Measurements from ENCODE around the gene TSSK6.
A peak's percentile ranks its signal among the peaks of the same experiment; 100 is the strongest.

The TSSK6 gene

GRCh38 chr19:19539698-19540063 lies 24.3 kb upstream of the TSSK6 start:
- H3K9me3 Mint-ChIP-seq: no peaks in the 10 kb centered on the region
- no peak for DNase-seq
- peaks cover 19% of the 10 kb centered on the region for H3K27me3 Mint-ChIP-seq
- H3K36me3 Mint-ChIP-seq (ENCODE audit: low read depth): no peaks in the 10 kb centered on the region
- no peak overlapping the region for H3K4me3 Mint-ChIP-seq
- no peak for ATAC-seq
- peaks cover 27% of the 10 kb centered on the region for H3K4me1 Mint-ChIP-seq
- no peak overlapping the region for H3K27ac Mint-ChIP-seq

GRCh38 chr19:19538785-19539166 lies 23.4 kb upstream of the TSSK6 start:
- H3K9me3 Mint-ChIP-seq: no peaks in the 10 kb centered on the region
- H3K27ac Mint-ChIP-seq: no peak overlapping the region
- peaks cover 5% of the 10 kb centered on the region for H3K36me3 Mint-ChIP-seq (ENCODE audit: low read depth)
- peaks cover 27% of the 10 kb centered on the region for H3K4me1 Mint-ChIP-seq
- DNase-seq (no peak), ATAC-seq (no peak)
- H3K27me3 Mint-ChIP-seq: peaks cover 19% of the 10 kb centered on the region
- no peak overlapping the region for H3K4me3 Mint-ChIP-seq

- Mint-ChIP-seq H3K27ac (no peak within 1 kb of the TSS), H3K36me3 (ENCODE audit: low read depth) (peaks cover 5% of the 10 kb centered on the region), H3K4me3 (no peak within 1 kb of the TSS), H3K9me3 (no peaks in the 10 kb centered on the region), H3K27me3 (peaks cover 19% of the 10 kb centered on the region), H3K4me1 (peaks cover 27% of the 10 kb centered on the region)
- ATAC-seq (no peak), DNase-seq (peak; percentile 61)
Measured at GRCh38 chr19:19538061-19538784, 22.9 kb upstream of the TSSK6 start, which contains the start of gene CILP2. CILP2 (plus strand) TSS chr19:19538265; CDS start chr19:19538350, 85 bp downstream.

- H3K27me3 Mint-ChIP-seq: peaks cover 19% of the 10 kb centered on the region
- ATAC-seq (no peak), DNase-seq (no peak)
- H3K9me3 Mint-ChIP-seq: no peaks in the 10 kb centered on the region
- H3K36me3 Mint-ChIP-seq (ENCODE audit: low read depth): peaks cover 5% of the 10 kb centered on the region
- H3K27ac Mint-ChIP-seq: no peak overlapping the region
- no peak overlapping the region for H3K4me3 Mint-ChIP-seq
- H3K4me1 Mint-ChIP-seq: peaks cover 29% of the 10 kb centered on the region
Measured at GRCh38 chr19:19537075-19538048, 22.0 kb upstream of the TSSK6 start.

GRCh38 chr19:19535311-19536191 lies 20.2 kb upstream of the TSSK6 start:
- Mint-ChIP-seq H3K4me3 (no peak overlapping the region), H3K9me3 (no peaks in the 10 kb centered on the region), H3K36me3 (ENCODE audit: low read depth) (peaks cover 8% of the 10 kb centered on the region), H3K27me3 (peaks cover 14% of the 10 kb centered on the region), H3K27ac (no peak overlapping the region), H3K4me1 (peaks cover 23% of the 10 kb centered on the region)
- ATAC-seq (no peak), DNase-seq (no peak)

GRCh38 chr19:19534556-19535265 lies 19.4 kb upstream of the TSSK6 start:
- peaks cover 13% of the 10 kb centered on the region for H3K27me3 Mint-ChIP-seq
- peaks cover 8% of the 10 kb centered on the region for H3K36me3 Mint-ChIP-seq (ENCODE audit: low read depth)
- no peak for DNase-seq
- H3K4me3 Mint-ChIP-seq: no peak overlapping the region
- no peak overlapping the region for H3K27ac Mint-ChIP-seq
- ATAC-seq: no peak
- no peaks in the 10 kb centered on the region for H3K9me3 Mint-ChIP-seq
- peaks cover 22% of the 10 kb centered on the region for H3K4me1 Mint-ChIP-seq

GRCh38 chr19:19533841-19534240 lies 18.5 kb upstream of the TSSK6 start:
- Mint-ChIP-seq H3K9me3 (no peaks in the 10 kb centered on the region), H3K4me1 (peaks cover 18% of the 10 kb centered on the region)

GRCh38 chr19:19532806-19533701 lies 17.7 kb upstream of the TSSK6 start:
- DNase-seq (no peak), ATAC-seq (no peak)
- Mint-ChIP-seq H3K27ac (no peak overlapping the region), H3K27me3 (peaks cover 7% of the 10 kb centered on the region), H3K4me3 (no peak overlapping the region), H3K36me3 (ENCODE audit: low read depth) (peaks cover 11% of the 10 kb centered on the region), H3K4me1 (peaks cover 14% of the 10 kb centered on the region), H3K9me3 (no peaks in the 10 kb centered on the region)

More at GRCh38 chr19:19533841-19534240, 18.5 kb upstream of the TSSK6 start:
- Mint-ChIP-seq H3K27ac (no peak overlapping the region), H3K36me3 (ENCODE audit: low read depth) (peaks cover 11% of the 10 kb centered on the region), H3K4me3 (no peak overlapping the region), H3K27me3 (peaks cover 11% of the 10 kb centered on the region)
- ATAC-seq (no peak), DNase-seq (no peak)

GRCh38 chr19:19531951-19532805 lies 16.8 kb upstream of the TSSK6 start:
- ATAC-seq (peak; percentile 67), DNase-seq (peak; percentile 92)
- Mint-ChIP-seq H3K4me3 (no peak overlapping the region), H3K27ac (no peak overlapping the region), H3K27me3 (peaks cover 2% of the 10 kb centered on the region), H3K4me1 (peaks cover 9% of the 10 kb centered on the region), H3K9me3 (no peaks in the 10 kb centered on the region), H3K36me3 (ENCODE audit: low read depth) (peaks cover 11% of the 10 kb centered on the region)

GRCh38 chr19:19530889-19531288 lies 15.5 kb upstream of the TSSK6 start:
- Mint-ChIP-seq H3K27me3 (no peaks in the 10 kb centered on the region), H3K9me3 (no peaks in the 10 kb centered on the region), H3K27ac (no peak overlapping the region), H3K4me1 (peaks cover 10% of the 10 kb centered on the region), H3K36me3 (ENCODE audit: low read depth) (peaks cover 11% of the 10 kb centered on the region), H3K4me3 (no peak overlapping the region)
- ATAC-seq (no peak), DNase-seq (no peak)

GRCh38 chr19:19530423-19530804 lies 15.1 kb upstream of the TSSK6 start:
- H3K27me3 Mint-ChIP-seq: no peaks in the 10 kb centered on the region

GRCh38 chr19:19529783-19530422 lies 14.6 kb upstream of the TSSK6 start:
- Mint-ChIP-seq H3K27me3 (no peaks in the 10 kb centered on the region), H3K9me3 (no peaks in the 10 kb centered on the region), H3K4me1 (peaks cover 10% of the 10 kb centered on the region), H3K27ac (no peak overlapping the region), H3K4me3 (no peak overlapping the region), H3K36me3 (ENCODE audit: low read depth) (peaks cover 11% of the 10 kb centered on the region)
- ATAC-seq: no peak
- no peak for DNase-seq

More at GRCh38 chr19:19530423-19530804, 15.1 kb upstream of the TSSK6 start:
- no peak overlapping the region for H3K4me3 Mint-ChIP-seq
- H3K9me3 Mint-ChIP-seq: no peaks in the 10 kb centered on the region
- H3K27ac Mint-ChIP-seq: no peak overlapping the region
- H3K4me1 Mint-ChIP-seq: peaks cover 10% of the 10 kb centered on the region
- no peak for ATAC-seq
- peaks cover 11% of the 10 kb centered on the region for H3K36me3 Mint-ChIP-seq (ENCODE audit: low read depth)
- no peak for DNase-seq

Measured in activated naive CD8-positive, alpha-beta T cell treated with anti-CD3 and anti-CD28 coated beads, Interleukin-2, amount 50 U/mL, for 24 hours (primary cell).